K562 (cell line): ENCODE results near the gene TENM4. TPM values are rescaled to one million over a fixed set of nuclear protein-coding genes. Genes with fewer than 3 reads are reported as not detected.

Experiments
- ATAC-seq: fragments of 200-7000 bp; cut with Tn5 transposase; 3 replicates; pipeline ENCODE4 v1.9.1; 2020; ENCODE audit warnings: moderate library complexity
- BruUV-seq: library from RNA; stranded (reverse); fragments of 400-500 nt; replicated peaks from 2 replicates; lab custom pipeline; 2021; lab: Mats Ljungman, UMichigan
- CTCF ChIA-PET: fragments of 300-600 bp; formaldehyde crosslinking; extraction: SDS; loops from one replicate; lab custom pipeline; 2021; ENCODE audit warnings: low intra/inter-chr PET ratio; lab: Yijun Ruan, JAX
- POLR2A ChIA-PET: fragments of 300-600, 350-650 bp; sonication (Branson Sonifier 250); formaldehyde crosslinking; extraction: SDS; loops from one replicate; lab custom pipeline; 2021; ENCODE audit warnings: antibody characterized with exemption, inconsistent platforms; lab: Yijun Ruan, JAX
- DNase-seq, 4 experiments: peaks; one replicate each; pipeline versions ENCODE4 v3.0.0 to v3.0.0-alpha.2; 2011 to 2018; ENCODE audit warnings: low spot score in 3 of 4, mixed read lengths in 3 of 4; ENCODE audit errors: extremely low read depth in 1 of 4
- FAIRE-seq: peaks from 2 replicates; lab custom pipeline; 2011; peaks lifted over from hg19 to GRCh38; lab: Jason Lieb, UNC
- H2AFZ ChIP-seq: 2 replicates; pipeline ENCODE4 v1.6.0; 2011; ENCODE audit warnings: low read depth, low read length, control low read depth, inconsistent platforms
- H3K27ac ChIP-seq: fragments of 200-600 bp; 3 replicates; pipeline ENCODE4 v1.8.0; 2011; ENCODE audit warnings: low read depth, mild to moderate bottlenecking, control low read depth, inconsistent platforms, low read length, moderate library complexity, mixed read lengths; ENCODE audit errors: extremely low read depth
- H3K27me3 ChIP-seq, 2 experiments: fragments of 300-600 bp in 1 of 2; 2 replicates in 1 of 2; 3 replicates in 1 of 2; pipeline versions ENCODE4 v1.6.0 to v1.8.0; 2011; ENCODE audit warnings: inconsistent platforms in 2 of 2, low read length in 2 of 2, mild to moderate bottlenecking in 1 of 2, mixed read lengths in 1 of 2, moderate library complexity in 1 of 2; ENCODE audit not compliant: control insufficient read depth in 2 of 2, insufficient read depth in 2 of 2
- H3K36me3 ChIP-seq: fragments of 300-600 bp; 3 replicates; pipeline ENCODE4 v1.8.0; 2011; ENCODE audit warnings: mild to moderate bottlenecking, low read length, inconsistent platforms; ENCODE audit not compliant: control insufficient read depth, insufficient read depth
- H3K4me1 ChIP-seq, 2 experiments: fragments of 200-600 bp in 1 of 2; replicated peaks in 1 of 2; 2 replicates in 1 of 2; 3 replicates in 1 of 2; pipeline versions ENCODE4 v1.5.1 to v1.8.0; 2011; ENCODE audit warnings: inconsistent platforms in 2 of 2, low read length in 2 of 2, mild to moderate bottlenecking in 1 of 2, mixed read lengths in 1 of 2, moderate library complexity in 1 of 2; ENCODE audit not compliant: control insufficient read depth in 2 of 2, insufficient read depth in 2 of 2
- H3K4me2 ChIP-seq: 2 replicates; pipeline ENCODE4 v1.6.1; 2011; ENCODE audit warnings: low read length, control low read depth, inconsistent platforms, mixed read lengths; ENCODE audit not compliant: insufficient read depth
- H3K4me3 ChIP-seq: fragments of 200-600 bp; sonication (generic), shearing (Covaris generic); 2 replicates; pipeline ENCODE4 v1.5.1; 2016; ENCODE audit warnings: control low read depth, inconsistent platforms
- H3K79me2 ChIP-seq: fragments of 200-600 bp; 3 replicates; pipeline ENCODE4 v1.8.0; 2011; ENCODE audit warnings: low read length, inconsistent platforms; ENCODE audit not compliant: control insufficient read depth, insufficient read depth
- H3K9ac ChIP-seq, 2 experiments: 2 replicates each; pipeline versions ENCODE4 v1.6.0 to v1.6.1; 2011; ENCODE audit warnings: low read depth in 2 of 2, low read length in 2 of 2, control low read depth in 1 of 2, inconsistent platforms in 1 of 2, mild to moderate bottlenecking in 1 of 2, mixed read lengths in 1 of 2; ENCODE audit not compliant: insufficient read depth in 1 of 2
- H3K9me1 ChIP-seq: one replicate; pipeline ENCODE4 v1.6.0; 2011; ENCODE audit warnings: inconsistent platforms, mild to moderate bottlenecking, low read length, moderate library complexity; ENCODE audit not compliant: control insufficient read depth, insufficient read depth
- H3K9me3 ChIP-seq: replicated peaks from 2 replicates; pipeline ENCODE4 v1.5.1; 2011; ENCODE audit warnings: low read depth, low read length, inconsistent platforms; ENCODE audit not compliant: control insufficient read depth, insufficient read depth
- H4K20me1 ChIP-seq: replicated peaks from 2 replicates; pipeline ENCODE4 v1.6.1; 2011; ENCODE audit warnings: low read length, inconsistent platforms, mixed read lengths; ENCODE audit not compliant: control insufficient read depth, insufficient read depth
- EHMT2 ChIP-seq: fragments of 450-650 bp; IDR thresholded peaks from 2 replicates; pipeline ENCODE4 v1.6.1; 2018; ENCODE audit warnings: antibody characterized with exemption
- FOXA1 ChIP-seq: fragments of 450-650 bp; IDR thresholded peaks from 2 replicates; pipeline ENCODE4 v1.6.1; 2016; ENCODE audit warnings: mild to moderate bottlenecking, borderline replicate concordance
- FUS ChIP-seq: fragments of 200-400 bp; formaldehyde crosslinking; optimal IDR thresholded peaks from 2 replicates; pipeline ENCODE3; 2017; ENCODE audit warnings: low read depth, low read length
- LARP7 ChIP-seq: fragments of 450-650 bp; IDR thresholded peaks from 2 replicates; pipeline ENCODE4 v1.6.1; 2016
- MIER1 ChIP-seq: fragments of 450-650 bp; IDR thresholded peaks from 2 replicates; pipeline ENCODE4 v1.6.1; 2016; ENCODE audit warnings: antibody characterized with exemption, mild to moderate bottlenecking, low read depth
- NCOA6 ChIP-seq: fragments of 450-650 bp; IDR thresholded peaks from 2 replicates; pipeline ENCODE4 v1.6.1; 2017; ENCODE audit warnings: mild to moderate bottlenecking
- PCBP1 ChIP-seq: fragments of 200-400 bp; formaldehyde crosslinking; IDR thresholded peaks from 2 replicates; pipeline ENCODE4 v1.6.1; 2018; ENCODE audit warnings: mild to moderate bottlenecking, low read depth, low read length; ENCODE audit not compliant: poor library complexity, severe bottlenecking
- TBP ChIP-seq: optimal IDR thresholded peaks from 2 replicates; pipeline ENCODE3; 2011; ENCODE audit warnings: low read depth, low read length, improper control_type of control experiment
- ZNF75A ChIP-seq: fragments of 450-650 bp; formaldehyde crosslinking; IDR thresholded peaks from 2 replicates; pipeline ENCODE4 v1.4.0; 2020; ENCODE audit warnings: mild to moderate bottlenecking
- WGBS: fragments of 100-300 bp; shearing (Covaris generic); methylation state at CpG from one replicate; pipeline ENCODE4 v1.1.6; 2016; ENCODE audit warnings: low coverage, mixed read lengths; ENCODE audit not compliant: insufficient coverage; ENCODE audit errors: missing lambda C conversion rate; 5-methylcytosine and 5-hydroxymethylcytosine counted together
- in situ Hi-C: fragments of 300-500 bp; cut with MboI; formaldehyde crosslinking; loops from 4 replicates; pipeline ENCODE4 v1.15.0; 2018; ENCODE audit warnings: inconsistent platforms, mixed read lengths
- intact Hi-C: fragments of 100-400 bp; cut with micrococcal nuclease; formaldehyde crosslinking; loops from 2 replicates; pipeline ENCODE4 v1.14.2; 2022
- polyA plus RNA-seq, 8 experiments: library from polyadenylated mRNA; depleted of rRNA in 4 of 8; stranded (reverse) in 5 of 8; unstranded in 3 of 8; fragments of >200 nt; fragmentation: Nextera tagmentation in 2 of 8; fragmentation: Illumina TruSeq in 1 of 8; extraction: Ambion mirVana in 2 of 8; extraction: Trizol in 1 of 8; gene quantifications; 2 replicates each; pipeline versions ENCODE4 v1.2.1 to v1.2.3, GENCODE V29; 2011 to 2014; ENCODE audit warnings: inconsistent platforms in 1 of 8, missing spikeins in 1 of 8
- total RNA-seq, 7 experiments: library from RNA; depleted of rRNA in 6 of 7; stranded (reverse); fragments of >200 nt in 6 of 7; fragmentation: Illumina TruSeq in 2 of 7; extraction: Trizol in 2 of 7; gene quantifications; 2 replicates each; pipeline versions ENCODE4 v1.2.1 to v1.2.3, GENCODE V29; 2011 to 2021; ENCODE audit warnings: low replicate concordance in 1 of 7
- TF ChIP-seq, protein P1 (sequence below): sonication (generic); formaldehyde crosslinking; IDR thresholded peaks from 2 replicates; pipeline ENCODE4 v1.8.0; 2022; ENCODE audit warnings: mild to moderate bottlenecking, missing genetic modification reagents
- TF ChIP-seq, protein P2 (sequence below): sonication (generic); formaldehyde crosslinking; IDR thresholded peaks from 2 replicates; pipeline ENCODE4 v1.8.0; 2022; ENCODE audit warnings: mild to moderate bottlenecking, missing genetic modification reagents
- TF ChIP-seq, protein P3 (sequence below): fragments of 250-450 bp; sonication (Bioruptor Pico); IDR thresholded peaks from 2 replicates; pipeline ENCODE4 v1.8.0; 2022; ENCODE audit warnings: moderate library complexity, mild to moderate bottlenecking, inconsistent platforms
- TF ChIP-seq, protein P4 (sequence below): sonication (generic); formaldehyde crosslinking; IDR thresholded peaks from 2 replicates; pipeline ENCODE4 v1.8.0; 2023; ENCODE audit warnings: mild to moderate bottlenecking, missing genetic modification reagents
- TF ChIP-seq, protein P5 (sequence below): fragments of 250-450 bp; sonication (Bioruptor Pico); IDR thresholded peaks from 2 replicates; pipeline ENCODE4 v1.5.0; 2020; ENCODE audit warnings: mild to moderate bottlenecking

The TENM4 gene
- total and polyA plus RNA-seq, 9 of the 15 experiments (the other 6 are each of a cell fraction or from before 2014, with no cell fraction given) = 0.16 TPM; not detected in 8

DNA sequence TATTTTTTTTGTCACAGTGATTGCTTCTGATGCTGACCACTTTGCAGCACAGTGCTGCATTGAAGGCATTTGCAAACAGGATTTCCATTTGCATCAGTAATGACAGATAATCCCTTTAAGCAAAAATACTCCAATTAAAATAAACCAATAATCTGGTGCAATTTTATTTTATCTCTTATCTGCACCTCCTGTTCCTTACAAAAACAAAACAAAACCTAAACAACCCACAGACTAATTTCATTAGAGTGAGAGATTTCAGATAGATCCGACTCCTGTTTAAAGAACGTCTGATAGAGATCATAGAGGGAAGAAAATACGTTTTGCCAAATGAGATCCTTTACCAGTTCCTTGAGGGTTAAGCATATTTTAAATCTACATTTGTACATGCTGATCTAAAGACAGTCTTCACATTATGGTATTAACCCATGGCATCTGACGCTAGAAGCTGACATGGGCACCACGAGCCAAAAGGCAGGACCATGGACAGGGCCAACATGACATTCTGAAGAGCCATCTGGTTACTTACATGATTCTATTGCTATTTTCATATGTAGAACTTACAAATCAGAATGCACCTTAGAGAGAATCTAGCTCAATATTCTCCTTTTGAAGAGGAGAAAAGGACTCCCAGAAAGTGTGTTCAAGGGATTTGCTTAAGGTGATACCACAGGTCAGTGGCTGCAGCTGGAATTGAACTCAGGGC, 580.0 kb downstream of the TENM4 start (continued):
- TF ChIP-seq, protein P1, sequence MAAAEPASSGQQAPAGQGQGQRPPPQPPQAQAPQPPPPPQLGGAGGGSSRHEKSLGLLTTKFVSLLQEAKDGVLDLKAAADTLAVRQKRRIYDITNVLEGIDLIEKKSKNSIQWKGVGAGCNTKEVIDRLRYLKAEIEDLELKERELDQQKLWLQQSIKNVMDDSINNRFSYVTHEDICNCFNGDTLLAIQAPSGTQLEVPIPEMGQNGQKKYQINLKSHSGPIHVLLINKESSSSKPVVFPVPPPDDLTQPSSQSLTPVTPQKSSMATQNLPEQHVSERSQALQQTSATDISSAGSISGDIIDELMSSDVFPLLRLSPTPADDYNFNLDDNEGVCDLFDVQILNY (CRISPR knock-in tag) = no peak
- TF ChIP-seq FOXA1 (no peak), EHMT2 (peak; percentile 93), LARP7 (no peak), MIER1 (peak; percentile 77; the same call in 1 of the 2 replicates)
- TF ChIP-seq, protein P2, sequence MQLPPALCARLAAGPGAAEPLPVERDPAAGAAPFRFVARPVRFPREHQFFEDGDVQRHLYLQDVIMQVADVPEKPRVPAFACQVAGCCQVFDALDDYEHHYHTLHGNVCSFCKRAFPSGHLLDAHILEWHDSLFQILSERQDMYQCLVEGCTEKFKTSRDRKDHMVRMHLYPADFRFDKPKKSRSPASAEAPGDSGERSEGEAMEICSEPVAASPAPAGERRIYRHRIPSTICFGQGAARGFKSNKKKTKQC (CRISPR knock-in tag) = no peak

DNA sequence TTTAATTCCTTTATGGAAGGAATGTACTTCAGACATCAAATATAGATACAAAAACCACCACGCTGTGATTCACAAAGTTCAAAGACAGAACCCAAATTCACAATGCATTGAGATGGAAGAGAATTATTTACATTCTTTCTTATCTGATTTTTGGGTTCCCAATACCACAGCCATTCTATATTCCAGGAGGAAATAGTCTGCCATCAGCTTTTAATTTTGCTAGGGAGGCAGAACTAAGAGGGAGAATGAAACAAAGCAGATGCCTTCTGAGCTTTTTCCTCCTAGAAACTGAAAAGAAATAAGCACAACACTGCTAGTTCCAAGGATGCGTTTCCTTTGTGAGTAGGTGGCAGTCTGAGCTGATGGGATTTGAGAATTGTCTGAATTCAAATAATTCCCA, 583.1 kb downstream of the TENM4 start:
- 0% methylated on average over 2 of the region's 2 CpGs for WGBS
- Histone ChIP-seq H3K9ac (no peak overlapping the region), H3K36me3 (no peaks in the 10 kb centered on the region), H3K9me1 (no peaks in the 10 kb centered on the region), H3K9me3 (no peaks in the 10 kb centered on the region), H4K20me1 (peaks cover 4% of the 10 kb centered on the region; the same call in 1 of the 2 replicates)
- intact Hi-C loops = no loop called here
- in situ Hi-C loops = no loop called here
- POLR2A ChIA-PET = interaction anchor here (1.1 kb wide), 1 partner anchor 8 kb away, joined by 3 read pairs; no protein-coding TSS in a partner anchor
- ATAC-seq = no peak
- TF ChIP-seq, protein P3, sequence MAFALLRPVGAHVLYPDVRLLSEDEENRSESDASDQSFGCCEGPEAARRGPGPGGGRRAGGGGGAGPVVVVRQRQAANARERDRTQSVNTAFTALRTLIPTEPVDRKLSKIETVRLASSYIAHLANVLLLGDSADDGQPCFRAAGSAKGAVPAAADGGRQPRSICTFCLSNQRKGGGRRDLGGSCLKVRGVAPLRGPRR (CRISPR knock-in tag) = no peak
- TF ChIP-seq, protein P4, sequence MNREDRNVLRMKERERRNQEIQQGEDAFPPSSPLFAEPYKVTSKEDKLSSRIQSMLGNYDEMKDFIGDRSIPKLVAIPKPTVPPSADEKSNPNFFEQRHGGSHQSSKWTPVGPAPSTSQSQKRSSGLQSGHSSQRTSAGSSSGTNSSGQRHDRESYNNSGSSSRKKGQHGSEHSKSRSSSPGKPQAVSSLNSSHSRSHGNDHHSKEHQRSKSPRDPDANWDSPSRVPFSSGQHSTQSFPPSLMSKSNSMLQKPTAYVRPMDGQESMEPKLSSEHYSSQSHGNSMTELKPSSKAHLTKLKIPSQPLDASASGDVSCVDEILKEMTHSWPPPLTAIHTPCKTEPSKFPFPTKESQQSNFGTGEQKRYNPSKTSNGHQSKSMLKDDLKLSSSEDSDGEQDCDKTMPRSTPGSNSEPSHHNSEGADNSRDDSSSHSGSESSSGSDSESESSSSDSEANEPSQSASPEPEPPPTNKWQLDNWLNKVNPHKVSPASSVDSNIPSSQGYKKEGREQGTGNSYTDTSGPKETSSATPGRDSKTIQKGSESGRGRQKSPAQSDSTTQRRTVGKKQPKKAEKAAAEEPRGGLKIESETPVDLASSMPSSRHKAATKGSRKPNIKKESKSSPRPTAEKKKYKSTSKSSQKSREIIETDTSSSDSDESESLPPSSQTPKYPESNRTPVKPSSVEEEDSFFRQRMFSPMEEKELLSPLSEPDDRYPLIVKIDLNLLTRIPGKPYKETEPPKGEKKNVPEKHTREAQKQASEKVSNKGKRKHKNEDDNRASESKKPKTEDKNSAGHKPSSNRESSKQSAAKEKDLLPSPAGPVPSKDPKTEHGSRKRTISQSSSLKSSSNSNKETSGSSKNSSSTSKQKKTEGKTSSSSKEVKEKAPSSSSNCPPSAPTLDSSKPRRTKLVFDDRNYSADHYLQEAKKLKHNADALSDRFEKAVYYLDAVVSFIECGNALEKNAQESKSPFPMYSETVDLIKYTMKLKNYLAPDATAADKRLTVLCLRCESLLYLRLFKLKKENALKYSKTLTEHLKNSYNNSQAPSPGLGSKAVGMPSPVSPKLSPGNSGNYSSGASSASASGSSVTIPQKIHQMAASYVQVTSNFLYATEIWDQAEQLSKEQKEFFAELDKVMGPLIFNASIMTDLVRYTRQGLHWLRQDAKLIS (CRISPR knock-in tag) = no peak
- TF ChIP-seq PCBP1 (no peak), NCOA6 (no peak), FUS (no peak), ZNF75A (no peak), TBP (no peak)
- TF ChIP-seq, protein P5, sequence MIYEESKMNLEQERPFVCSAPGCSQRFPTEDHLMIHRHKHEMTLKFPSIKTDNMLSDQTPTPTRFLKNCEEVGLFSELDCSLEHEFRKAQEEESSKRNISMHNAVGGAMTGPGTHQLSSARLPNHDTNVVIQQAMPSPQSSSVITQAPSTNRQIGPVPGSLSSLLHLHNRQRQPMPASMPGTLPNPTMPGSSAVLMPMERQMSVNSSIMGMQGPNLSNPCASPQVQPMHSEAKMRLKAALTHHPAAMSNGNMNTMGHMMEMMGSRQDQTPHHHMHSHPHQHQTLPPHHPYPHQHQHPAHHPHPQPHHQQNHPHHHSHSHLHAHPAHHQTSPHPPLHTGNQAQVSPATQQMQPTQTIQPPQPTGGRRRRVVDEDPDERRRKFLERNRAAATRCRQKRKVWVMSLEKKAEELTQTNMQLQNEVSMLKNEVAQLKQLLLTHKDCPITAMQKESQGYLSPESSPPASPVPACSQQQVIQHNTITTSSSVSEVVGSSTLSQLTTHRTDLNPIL (CRISPR knock-in tag) = no peak
- TF ChIP-seq, all 486 proteins: peak for 0
- Histone ChIP-seq H3K4me1 (no peaks in the 10 kb centered on the region), H3K4me3 (no peak overlapping the region), H3K27me3 (peaks cover 0 to 9% of the 10 kb centered on the region in 2 experiments; a peak in 1 of 5 replicates), H3K4me2 (no peak overlapping the region), H2AFZ (no peak overlapping the region), H3K79me2 (no peaks in the 10 kb centered on the region), H3K27ac (no peak overlapping the region)
- FAIRE-seq (no peak), DNase-seq (no peak)
- no TSS peak for BruUV-seq
- CTCF ChIA-PET = no interaction called here
